Astrocyte (in vitro differentiated cells and primary cell): ENCODE measurements around the gene CAMP. TPM values are rescaled to one million over a fixed set of nuclear protein-coding genes. Genes with fewer than 3 reads are reported as not detected.

Experiments used
- DNase-seq: peaks from one replicate; pipeline ENCODE4 v3.0.0-alpha.2; 2010; ENCODE audit warnings: low read depth
- FAIRE-seq: peaks from 2 replicates; lab custom pipeline; 2011; peaks lifted over from hg19 to GRCh38; lab: Jason Lieb, UNC
- H2AFZ ChIP-seq: 2 replicates; pipeline ENCODE4 v1.6.0; 2012; ENCODE audit warnings: low read depth, low read length, inconsistent platforms
- H3K27ac ChIP-seq: 2 replicates; pipeline ENCODE4 v1.5.1; 2011; ENCODE audit warnings: low read depth, low read length, inconsistent platforms
- H3K27me3 ChIP-seq: 2 replicates; pipeline ENCODE4 v1.6.0; 2011; ENCODE audit warnings: low read length, inconsistent platforms; ENCODE audit not compliant: insufficient read depth
- H3K36me3 ChIP-seq: 2 replicates; pipeline ENCODE4 v1.5.1; 2011; ENCODE audit warnings: low read length, inconsistent platforms; ENCODE audit not compliant: insufficient read depth
- H3K4me1 ChIP-seq: 2 replicates; pipeline ENCODE4 v1.5.1; 2011; ENCODE audit warnings: low read length, inconsistent platforms; ENCODE audit not compliant: insufficient read depth
- H3K4me2 ChIP-seq: 2 replicates; pipeline ENCODE4 v1.6.0; 2012; ENCODE audit warnings: low read length, inconsistent platforms
- H3K4me3 ChIP-seq: 2 replicates; pipeline ENCODE4 v1.5.1; 2011; ENCODE audit warnings: low read depth, mild to moderate bottlenecking, low read length, inconsistent platforms; ENCODE audit not compliant: insufficient read depth
- H3K79me2 ChIP-seq: 2 replicates; pipeline ENCODE4 v1.6.0; 2012; ENCODE audit warnings: mild to moderate bottlenecking, low read length, inconsistent platforms; ENCODE audit not compliant: insufficient read depth
- H3K9ac ChIP-seq: 2 replicates; pipeline ENCODE4 v1.6.0; 2012; ENCODE audit warnings: mild to moderate bottlenecking, low read length, inconsistent platforms
- H3K9me3 ChIP-seq: 2 replicates; pipeline ENCODE4 v1.5.1; 2012; ENCODE audit warnings: low read depth, mild to moderate bottlenecking, low read length, inconsistent platforms; ENCODE audit not compliant: insufficient read depth
- H4K20me1 ChIP-seq: 2 replicates; pipeline ENCODE4 v1.6.0; 2012; ENCODE audit warnings: low read length, inconsistent platforms; ENCODE audit not compliant: insufficient read depth
- H3K27ac Mint-ChIP-seq: one replicate; pipeline ENCODE4 v1.8.0; 2021; ENCODE audit warnings: mild to moderate bottlenecking, mixed read lengths; ENCODE audit not compliant: unreplicated experiment
- H3K27me3 Mint-ChIP-seq: one replicate; pipeline ENCODE4 v1.8.0; 2021; ENCODE audit warnings: low read depth, mixed read lengths; ENCODE audit not compliant: unreplicated experiment
- H3K36me3 Mint-ChIP-seq: one replicate; pipeline ENCODE4 v1.8.0; 2021; ENCODE audit warnings: low read depth, mixed read lengths; ENCODE audit not compliant: unreplicated experiment
- H3K4me1 Mint-ChIP-seq: one replicate; pipeline ENCODE4 v1.8.0; 2021; ENCODE audit warnings: low read depth, mixed read lengths; ENCODE audit not compliant: unreplicated experiment
- H3K4me3 Mint-ChIP-seq: one replicate; pipeline ENCODE4 v1.8.0; 2021; ENCODE audit warnings: mild to moderate bottlenecking, moderate library complexity, mixed read lengths; ENCODE audit not compliant: unreplicated experiment
- H3K9me3 Mint-ChIP-seq: one replicate; pipeline ENCODE4 v1.8.0; 2021; ENCODE audit warnings: mild to moderate bottlenecking, mixed read lengths; ENCODE audit not compliant: unreplicated experiment
- CTCF ChIP-seq: IDR thresholded peaks from 2 replicates; pipeline ENCODE4 v1.5.1; 2011; ENCODE audit warnings: low read depth, mild to moderate bottlenecking, inconsistent platforms, low read length, moderate library complexity; ENCODE audit not compliant: insufficient read depth
- EZH2 ChIP-seq: IDR thresholded peaks from 2 replicates; pipeline ENCODE4 v1.6.1; 2012; ENCODE audit warnings: mild to moderate bottlenecking, low read length, inconsistent platforms; ENCODE audit not compliant: insufficient read depth
- total RNA-seq: library from RNA; stranded (reverse); gene quantifications from 2 replicates; pipeline ENCODE4 v1.2.1, GENCODE V29; 2021

The CAMP gene
- total RNA-seq, 1 donor from 2014 or later = not detected

- Histone ChIP-seq H3K4me1 (no peaks in the 10 kb centered on the region), H3K36me3 (no peaks in the 10 kb centered on the region), H3K9ac (no peak overlapping the region), H3K4me2 (no peak overlapping the region), H4K20me1 (no peaks in the 10 kb centered on the region), H3K27me3 (peaks cover 4% of the 10 kb centered on the region), H3K9me3 (no peaks in the 10 kb centered on the region), H3K4me3 (no peak overlapping the region), H3K27ac (no peak overlapping the region), H3K79me2 (no peaks in the 10 kb centered on the region), H2AFZ (no peak overlapping the region)
- H3K36me3 Mint-ChIP-seq = no peaks in the 10 kb centered on the region
- FAIRE-seq (no peak), DNase-seq (no peak)
- no peak overlapping the region for H3K4me3 Mint-ChIP-seq
- TF ChIP-seq EZH2 (no peak), CTCF (no peak)
- no peak overlapping the region for H3K27ac Mint-ChIP-seq
- no peaks in the 10 kb centered on the region for H3K9me3 Mint-ChIP-seq
- no peaks in the 10 kb centered on the region for H3K4me1 Mint-ChIP-seq
- H3K27me3 Mint-ChIP-seq = peaks cover 11% of the 10 kb centered on the region
These were observed 24.2 kb upstream of the CAMP start for GRCh38 chr3:48199117-48199516.

GRCh38 chr3:48202632-48203031 is 20.7 kb upstream of the CAMP start:
- Mint-ChIP-seq H3K27ac (no peak overlapping the region), H3K4me3 (no peak overlapping the region)

More at GRCh38 chr3:48202632-48203031, 20.7 kb upstream of the CAMP start:
- H3K36me3 Mint-ChIP-seq = no peaks in the 10 kb centered on the region
- no peak overlapping the region for H3K4me2 ChIP-seq
- H3K4me3 ChIP-seq = no peak overlapping the region
- DNase-seq (no peak), FAIRE-seq (no peak)
- no peaks in the 10 kb centered on the region for H3K79me2 ChIP-seq
- no peaks in the 10 kb centered on the region for H3K9me3 ChIP-seq
- H3K9ac ChIP-seq = no peak overlapping the region
- peaks cover 11% of the 10 kb centered on the region for H3K27me3 Mint-ChIP-seq
- H3K27me3 ChIP-seq = peaks cover 4% of the 10 kb centered on the region
- H3K4me1 ChIP-seq = no peaks in the 10 kb centered on the region
- H4K20me1 ChIP-seq = no peaks in the 10 kb centered on the region
- TF ChIP-seq EZH2 (no peak), CTCF (no peak)
- H2AFZ ChIP-seq = no peak overlapping the region
- H3K36me3 ChIP-seq = no peaks in the 10 kb centered on the region
- no peak overlapping the region for H3K27ac ChIP-seq
- H3K4me1 Mint-ChIP-seq = no peaks in the 10 kb centered on the region
- H3K9me3 Mint-ChIP-seq = no peaks in the 10 kb centered on the region
